ENCODE data around the gene CASS4.
"Not testable (repeated sequence)": the region's sequence is repeated elsewhere in the genome, so short reads cannot be mapped to it uniquely, and the experiment has no call there.

The CASS4 gene

DNA sequence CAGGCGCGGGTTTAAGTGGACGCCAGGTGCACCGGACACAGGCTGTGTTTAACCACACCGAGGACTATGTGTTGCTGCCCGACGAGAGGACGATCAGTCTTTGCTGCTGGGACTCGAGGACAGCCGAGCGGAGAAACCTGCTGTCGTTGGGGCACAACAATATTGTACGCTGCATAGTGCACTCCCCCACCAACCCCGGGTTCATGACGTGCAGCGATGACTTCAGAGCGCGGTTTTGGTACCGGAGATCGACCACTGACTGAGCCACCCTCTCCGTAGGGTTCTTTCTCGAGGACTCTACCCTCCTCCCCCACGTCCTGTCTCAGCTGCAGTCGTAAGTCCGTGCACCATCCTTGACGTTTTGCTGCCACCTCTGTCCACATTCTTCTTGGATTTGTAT lies 8.6 kb upstream of the CASS4 start:
- DNase-seq (ENCODE audit: low read depth in 2 of 2): no peak
- TF ChIP-seq, protein P1, sequence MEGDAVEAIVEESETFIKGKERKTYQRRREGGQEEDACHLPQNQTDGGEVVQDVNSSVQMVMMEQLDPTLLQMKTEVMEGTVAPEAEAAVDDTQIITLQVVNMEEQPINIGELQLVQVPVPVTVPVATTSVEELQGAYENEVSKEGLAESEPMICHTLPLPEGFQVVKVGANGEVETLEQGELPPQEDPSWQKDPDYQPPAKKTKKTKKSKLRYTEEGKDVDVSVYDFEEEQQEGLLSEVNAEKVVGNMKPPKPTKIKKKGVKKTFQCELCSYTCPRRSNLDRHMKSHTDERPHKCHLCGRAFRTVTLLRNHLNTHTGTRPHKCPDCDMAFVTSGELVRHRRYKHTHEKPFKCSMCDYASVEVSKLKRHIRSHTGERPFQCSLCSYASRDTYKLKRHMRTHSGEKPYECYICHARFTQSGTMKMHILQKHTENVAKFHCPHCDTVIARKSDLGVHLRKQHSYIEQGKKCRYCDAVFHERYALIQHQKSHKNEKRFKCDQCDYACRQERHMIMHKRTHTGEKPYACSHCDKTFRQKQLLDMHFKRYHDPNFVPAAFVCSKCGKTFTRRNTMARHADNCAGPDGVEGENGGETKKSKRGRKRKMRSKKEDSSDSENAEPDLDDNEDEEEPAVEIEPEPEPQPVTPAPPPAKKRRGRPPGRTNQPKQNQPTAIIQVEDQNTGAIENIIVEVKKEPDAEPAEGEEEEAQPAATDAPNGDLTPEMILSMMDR (IDR thresholded peaks at IDR 0.05; ENCODE audit: low read depth, low read length): no peak
- H3K4me3 ChIP-seq (replicated peaks in 1 of 2; ENCODE audit: low read depth in 2 of 2, low read length in 2 of 2): no peak overlapping the region

DNA sequence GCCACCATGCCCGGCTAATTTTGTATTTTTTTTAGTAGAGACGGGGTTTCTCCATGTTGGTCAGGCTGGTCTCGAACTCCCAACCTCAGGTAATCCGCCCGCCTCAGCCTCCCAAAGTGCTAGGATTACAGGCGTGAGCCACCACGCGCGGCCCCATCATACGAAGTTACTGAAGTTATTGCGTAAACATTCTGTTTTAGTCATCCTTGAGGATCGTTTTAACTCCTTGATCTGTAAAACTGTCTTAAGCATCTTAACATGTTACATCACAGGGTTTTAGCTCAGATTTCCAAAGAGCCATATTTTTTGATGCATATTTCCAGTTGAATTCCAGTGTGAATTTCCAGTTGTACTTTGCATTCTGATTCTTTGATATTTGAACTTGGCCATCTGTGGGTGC lies 6.7 kb upstream of the CASS4 start:
- not testable (repeated sequence) for H3K4me3 ChIP-seq (replicated peaks in 1 of 2; ENCODE audit: low read depth in 2 of 2, low read length in 2 of 2); DNase-seq (ENCODE audit: low read depth in 2 of 2)

DNA sequence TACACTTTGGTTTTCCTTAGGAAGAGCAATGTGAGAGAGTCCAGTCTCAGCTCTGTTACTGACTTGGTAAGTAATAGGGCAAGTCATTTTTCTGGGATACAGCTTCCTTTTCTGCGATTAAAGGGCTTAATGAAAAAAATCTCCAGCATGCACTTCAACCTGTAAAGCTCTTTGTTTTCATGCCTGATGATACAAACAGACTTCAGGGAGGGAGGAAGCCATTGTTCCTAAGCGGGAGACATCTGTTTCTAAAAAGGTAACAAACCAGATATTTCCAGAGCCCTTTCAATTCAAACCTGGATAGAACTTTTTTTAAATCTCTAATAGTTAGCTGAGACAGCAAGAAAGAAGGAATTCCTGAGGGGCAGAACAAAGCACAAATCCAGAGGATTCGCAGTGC lies 5.2 kb upstream of the CASS4 start:
- TF ChIP-seq, protein P1 (IDR thresholded peaks at IDR 0.05; ENCODE audit: low read depth, low read length): no peak
- H3K4me3 ChIP-seq (replicated peaks in 1 of 2; ENCODE audit: low read depth in 2 of 2, low read length in 2 of 2): no peak overlapping the region
- DNase-seq (ENCODE audit: low read depth in 2 of 2): no peak

DNA sequence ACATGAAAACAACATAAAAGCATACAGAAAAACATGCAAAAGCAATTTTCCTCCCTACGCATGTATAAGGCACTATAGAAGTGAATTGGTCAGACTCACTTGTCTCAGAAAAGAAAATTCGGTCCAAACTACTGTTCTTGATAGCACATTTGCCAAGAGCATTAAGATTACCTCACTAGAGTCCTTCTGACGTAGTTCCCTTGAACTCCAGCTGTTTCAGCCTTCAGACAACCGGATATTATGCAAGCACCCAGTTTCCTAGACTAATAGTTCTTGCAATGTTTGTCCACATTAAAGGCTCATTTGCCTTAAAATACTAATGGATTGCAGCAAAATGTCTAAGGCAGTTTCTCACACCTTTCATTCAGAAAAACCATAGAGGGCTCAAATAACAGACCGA lies 2.5 kb upstream of the CASS4 start:
- DNase-seq (ENCODE audit: low read depth in 2 of 2): peak; percentile 90 to 96
- no peak overlapping the region for H3K4me3 ChIP-seq (replicated peaks in 1 of 2; ENCODE audit: low read depth in 2 of 2, low read length in 2 of 2)
- TF ChIP-seq, protein P1 (IDR thresholded peaks at IDR 0.05; ENCODE audit: low read depth, low read length): no peak

DNA sequence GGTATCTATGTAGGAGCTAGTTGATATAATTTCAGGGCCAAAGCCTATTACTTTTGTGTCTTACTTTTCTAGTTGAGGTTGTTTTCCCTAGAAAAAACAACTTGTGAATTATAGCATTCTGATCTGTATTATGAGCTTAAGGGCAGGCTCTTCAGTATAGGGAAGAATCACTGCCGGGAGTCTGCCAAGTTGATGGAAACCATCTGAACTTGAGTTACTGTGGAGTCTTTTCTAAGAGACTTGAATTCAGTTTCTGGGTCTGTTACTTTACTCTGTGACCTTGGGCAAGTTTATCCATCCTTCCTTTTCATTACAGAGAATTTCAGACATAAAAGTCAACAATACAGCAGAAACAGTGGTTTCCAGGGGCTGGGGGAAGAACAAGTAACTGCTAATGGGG lies 2.1 kb upstream of the CASS4 start:
- no peak overlapping the region for H3K4me3 ChIP-seq (replicated peaks in 1 of 2; ENCODE audit: low read depth in 2 of 2, low read length in 2 of 2)
- TF ChIP-seq, protein P1 (IDR thresholded peaks at IDR 0.05; ENCODE audit: low read depth, low read length): no peak
- peak in 1 of 2 donors; percentile 35 for DNase-seq (ENCODE audit: low read depth in 2 of 2)

DNA sequence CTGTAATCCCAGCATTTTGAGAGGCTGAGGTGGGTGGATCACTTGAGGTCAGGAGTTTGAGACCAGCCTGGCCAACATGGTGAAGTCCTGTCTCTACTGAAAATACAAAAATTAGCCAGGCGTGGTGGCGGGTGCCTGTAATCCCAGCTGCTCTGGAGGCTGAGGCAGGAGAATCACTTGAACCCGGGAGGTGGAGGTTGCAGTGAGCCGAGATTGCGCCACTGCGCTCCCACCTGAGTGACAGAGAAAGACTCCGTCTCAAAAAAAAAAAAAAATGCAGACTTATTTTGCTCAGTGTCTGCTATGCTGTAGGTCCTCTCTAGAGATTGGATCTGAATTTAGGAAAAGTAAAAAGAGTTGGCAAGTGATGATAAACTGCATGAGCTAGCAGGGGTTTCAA lies 773 bp upstream of the CASS4 start:
- not testable (repeated sequence) for DNase-seq (ENCODE audit: low read depth in 2 of 2); H3K4me3 ChIP-seq (replicated peaks in 1 of 2; ENCODE audit: low read depth in 2 of 2, low read length in 2 of 2)

DNA sequence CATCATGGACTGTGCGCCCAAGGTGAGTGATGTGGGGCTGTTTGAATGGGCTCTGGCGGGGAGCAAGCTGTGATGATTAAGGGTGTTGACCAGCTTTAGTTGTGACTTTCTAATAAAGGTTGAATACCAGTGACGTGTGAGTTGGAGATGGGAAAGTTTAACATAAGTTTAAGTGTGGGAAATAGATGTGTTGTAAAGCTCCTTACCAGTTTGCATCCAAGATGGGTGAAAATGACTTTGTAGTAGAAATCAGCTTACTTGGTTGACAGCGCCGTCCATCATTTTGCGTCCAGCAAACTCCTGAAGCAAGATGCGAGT lies 372 bp downstream of the CASS4 start:
- DNase-seq (ENCODE audit: low read depth in 2 of 2): no peak
- H3K4me3 ChIP-seq (replicated peaks in 1 of 2; ENCODE audit: low read depth in 2 of 2, low read length in 2 of 2): peak overlapping the region in 1 of 2 donors; percentile 27
- TF ChIP-seq, protein P1 (IDR thresholded peaks at IDR 0.05; ENCODE audit: low read depth, low read length): no peak

DNA sequence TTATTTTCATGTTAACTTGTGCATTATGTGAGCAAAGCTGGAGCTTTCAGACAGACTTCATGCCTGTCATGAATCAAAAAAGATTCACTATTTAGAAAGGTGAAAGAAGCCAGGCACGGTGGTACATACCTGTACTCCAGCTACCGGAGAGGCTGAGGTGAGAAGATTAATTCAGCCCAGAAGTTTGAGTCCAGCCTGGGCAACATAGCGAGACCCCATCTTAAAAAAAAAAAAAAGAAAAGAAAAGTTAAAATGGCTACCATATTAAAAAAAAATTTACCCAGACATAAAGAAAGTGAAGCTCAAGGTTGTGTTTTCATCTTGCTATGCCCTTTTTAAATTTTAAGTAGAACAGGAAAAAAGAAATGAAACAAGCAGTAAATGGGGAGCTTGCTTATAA lies 889 bp downstream of the CASS4 start:
- H3K4me3 ChIP-seq (replicated peaks in 1 of 2; ENCODE audit: low read depth in 2 of 2, low read length in 2 of 2): no peak overlapping the region
- TF ChIP-seq, protein P1 (IDR thresholded peaks at IDR 0.05; ENCODE audit: low read depth, low read length): no peak
- DNase-seq (ENCODE audit: low read depth in 2 of 2): no peak
